ENCODE data around the gene HDAC4.

The HDAC4 gene

GRCh38 chr2:239337877-239338484 lies 62.8 kb downstream of the HDAC4 start:
- no peak for DNase-seq (ENCODE audit: extremely low spot score)

GRCh38 chr2:239337122-239337876 lies 63.5 kb downstream of the HDAC4 start:
- POLR2A ChIA-PET, result no interaction called here
- DNase-seq (ENCODE audit: extremely low spot score), result no peak
- CTCF ChIA-PET, result no interaction called here
- TF ChIP-seq FOXM1 (IDR thresholded peaks at IDR 0.05; ENCODE audit: borderline replicate concordance) (no peak), CTBP1 (IDR thresholded peaks at IDR 0.05; ENCODE audit: borderline replicate concordance) (no peak), FOXK2 (IDR thresholded peaks at IDR 0.05) (no peak), SUZ12 (IDR thresholded peaks at IDR 0.05) (no peak), LEF1 (IDR thresholded peaks at IDR 0.05; ENCODE audit: borderline replicate concordance) (no peak), L3MBTL2 (conservative IDR thresholded peaks at IDR 0.05) (no peak), ZNF384 (IDR thresholded peaks at IDR 0.05) (no peak), NFRKB (IDR thresholded peaks at IDR 0.05) (no peak), ELF4 (IDR thresholded peaks at IDR 0.05) (no peak), HDGF (IDR thresholded peaks at IDR 0.05; ENCODE audit: borderline replicate concordance) (no peak), SP1 (IDR thresholded peaks at IDR 0.05) (no peak)

More at GRCh38 chr2:239337877-239338484, 62.8 kb downstream of the HDAC4 start:
- POLR2A ChIA-PET, result no interaction called here
- TF ChIP-seq CTBP1 (IDR thresholded peaks at IDR 0.05; ENCODE audit: borderline replicate concordance) (no peak), PKNOX1 (IDR thresholded peaks at IDR 0.05) (no peak)
- CTCF ChIA-PET, result no interaction called here

- ChIA-PET CTCF (no interaction called here), POLR2A (no interaction called here)
- no peak for DNase-seq (ENCODE audit: extremely low spot score)
- TF ChIP-seq HDGF (IDR thresholded peaks at IDR 0.05; ENCODE audit: borderline replicate concordance), result no peak
- TF ChIP-seq L3MBTL2 (conservative IDR thresholded peaks at IDR 0.05), result no peak
- no peak for TF ChIP-seq FOXK2 (IDR thresholded peaks at IDR 0.05)
- no peak for TF ChIP-seq ELF4 (IDR thresholded peaks at IDR 0.05)
- no peak for TF ChIP-seq ARNT (IDR thresholded peaks at IDR 0.05)
These were observed 69.3 kb downstream of the HDAC4 start for GRCh38 chr2:239331560-239331959.

GRCh38 chr2:239330836-239331235 lies 70.0 kb downstream of the HDAC4 start:
- POLR2A ChIA-PET, result no interaction called here
- TF ChIP-seq BHLHE40 (IDR thresholded peaks at IDR 0.05; ENCODE audit: borderline replicate concordance) (no peak), ELF4 (IDR thresholded peaks at IDR 0.05) (no peak), FOXM1 (IDR thresholded peaks at IDR 0.05; ENCODE audit: borderline replicate concordance) (no peak), CTBP1 (IDR thresholded peaks at IDR 0.05; ENCODE audit: borderline replicate concordance) (no peak), TARDBP (IDR thresholded peaks at IDR 0.05) (no peak), FOXA1 (IDR thresholded peaks at IDR 0.05) (no peak), SP1 (IDR thresholded peaks at IDR 0.05) (no peak), PKNOX1 (IDR thresholded peaks at IDR 0.05) (no peak), ARNT (IDR thresholded peaks at IDR 0.05) (no peak), HDGF (IDR thresholded peaks at IDR 0.05; ENCODE audit: borderline replicate concordance) (no peak), FOXK2 (IDR thresholded peaks at IDR 0.05) (no peak), LEF1 (IDR thresholded peaks at IDR 0.05; ENCODE audit: borderline replicate concordance) (no peak), L3MBTL2 (conservative IDR thresholded peaks at IDR 0.05) (no peak), SUZ12 (IDR thresholded peaks at IDR 0.05) (no peak)
- CTCF ChIA-PET, result no interaction called here
- DNase-seq (ENCODE audit: extremely low spot score), result no peak

- no peak for TF ChIP-seq HDGF (IDR thresholded peaks at IDR 0.05; ENCODE audit: borderline replicate concordance)
- TF ChIP-seq FOXM1 (IDR thresholded peaks at IDR 0.05; ENCODE audit: borderline replicate concordance), result no peak
- no peak for TF ChIP-seq FOXK2 (IDR thresholded peaks at IDR 0.05)
- TF ChIP-seq ARNT (IDR thresholded peaks at IDR 0.05), result no peak
- no peak for TF ChIP-seq SP1 (IDR thresholded peaks at IDR 0.05)
- TF ChIP-seq PKNOX1 (IDR thresholded peaks at IDR 0.05), result no peak
- POLR2A ChIA-PET, result no interaction called here
- no peak for DNase-seq (ENCODE audit: extremely low spot score)
- CTCF ChIA-PET, result no interaction called here
These were observed 70.7 kb downstream of the HDAC4 start for GRCh38 chr2:239329972-239330572.

GRCh38 chr2:239329284-239329971 lies 71.4 kb downstream of the HDAC4 start:
- TF ChIP-seq ARNT (IDR thresholded peaks at IDR 0.05) (no peak), CTBP1 (IDR thresholded peaks at IDR 0.05; ENCODE audit: borderline replicate concordance) (no peak), LEF1 (IDR thresholded peaks at IDR 0.05; ENCODE audit: borderline replicate concordance) (no peak), ELF4 (IDR thresholded peaks at IDR 0.05) (no peak), PKNOX1 (IDR thresholded peaks at IDR 0.05) (no peak), TARDBP (IDR thresholded peaks at IDR 0.05) (no peak), L3MBTL2 (conservative IDR thresholded peaks at IDR 0.05) (no peak), FOXA1 (IDR thresholded peaks at IDR 0.05) (no peak), SP1 (IDR thresholded peaks at IDR 0.05) (no peak), HDGF (IDR thresholded peaks at IDR 0.05; ENCODE audit: borderline replicate concordance) (no peak), ZNF384 (IDR thresholded peaks at IDR 0.05) (no peak), NFRKB (IDR thresholded peaks at IDR 0.05) (no peak), FOXK2 (IDR thresholded peaks at IDR 0.05) (no peak), FOXM1 (IDR thresholded peaks at IDR 0.05; ENCODE audit: borderline replicate concordance) (no peak), SUZ12 (IDR thresholded peaks at IDR 0.05) (no peak), BHLHE40 (IDR thresholded peaks at IDR 0.05; ENCODE audit: borderline replicate concordance) (no peak)
- DNase-seq (ENCODE audit: extremely low spot score), result no peak
- ChIA-PET POLR2A (no interaction called here), CTCF (no interaction called here)

All from HEK293T (cell line).